Gastrocnemius medialis (tissue), 4 donors: ENCODE measurements around the gene CLPX.

Experiments used
- CTCF ChIP-seq, 5 experiments: fragments of 450-650 bp in 3 of 5; fragments of 200-600 bp in 2 of 5; sonication (generic) in 2 of 5; IDR thresholded peaks in 4 of 5; conservative IDR thresholded peaks in 1 of 5; 1 replicate in 4 of 5; 2 replicates in 1 of 5; pipeline ENCODE4 v1.5.1; 2016 to 2019; ENCODE audit warnings: antibody characterized with exemption in 5 of 5, mild to moderate bottlenecking in 3 of 5, moderate library complexity in 3 of 5
- POLR2A ChIP-seq, 2 donors: fragments of 450-650 bp; IDR thresholded peaks; one replicate each; pipeline ENCODE4 v1.6.1; 2017; ENCODE audit warnings: antibody characterized with exemption in 2 of 2, mild to moderate bottlenecking in 2 of 2, moderate library complexity in 2 of 2

DNA sequence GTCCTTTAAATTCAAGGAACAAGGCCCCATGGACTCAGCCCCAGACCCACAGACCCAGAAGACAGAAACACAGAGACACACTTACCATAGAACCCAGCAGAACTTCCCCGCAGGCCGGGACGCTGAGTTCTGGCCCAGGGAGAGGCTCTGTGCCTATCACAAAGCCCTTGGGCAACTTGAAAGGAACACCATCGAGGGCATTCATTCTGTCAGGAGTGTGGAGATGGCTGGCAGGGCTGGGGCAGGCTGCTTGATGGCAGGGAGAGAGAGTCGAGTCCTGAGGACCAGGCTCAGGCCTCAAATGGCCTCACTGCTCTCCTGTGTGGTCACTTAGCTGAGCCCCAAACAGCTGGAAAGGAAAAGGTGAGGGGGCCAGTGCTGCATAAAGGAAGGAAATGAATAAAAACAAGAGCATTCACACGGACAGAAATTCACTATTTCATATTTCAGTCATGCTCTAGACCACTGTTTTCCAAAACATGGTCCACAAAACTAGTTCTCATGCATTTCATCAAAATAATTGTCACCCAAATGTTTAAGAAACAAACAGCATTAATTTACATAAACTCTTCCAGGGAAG is 79.0 kb downstream of the CLPX start:
- TF ChIP-seq CTCF (IDR thresholded peaks at IDR 0.05 in 4 of 5, conservative IDR thresholded peaks at IDR 0.05 in 1 of 5) (no peak), POLR2A (IDR thresholded peaks at IDR 0.05) (no peak)
